ENCODE data around the gene ZNF407. TPM values are rescaled to one million over a fixed set of nuclear protein-coding genes. Genes with fewer than 3 reads are reported as not detected.

ZNF407 gene
- total RNA-seq, 1 experiment from 2014 or later = 15.9 TPM

GRCh38 chr18:74672371-74672770 lies 74.7 kb downstream of the ZNF407 start:
- CTCF ChIA-PET = no interaction called here
- Histone ChIP-seq H3K4me1 (ENCODE audit: insufficient read depth, low read length, poor library complexity, severe bottlenecking) (no peaks in the 10 kb centered on the region), H3K4me3 (ENCODE audit: low read depth, low read length, poor library complexity, severe bottlenecking) (no peak overlapping the region), H3K36me3 (ENCODE audit: insufficient read depth, low read length, poor library complexity, severe bottlenecking) (no peaks in the 10 kb centered on the region), H3K27me3 (replicated peaks; ENCODE audit: insufficient read depth, low read depth, low read length, poor library complexity) (no peaks in the 10 kb centered on the region), H3K27ac (ENCODE audit: low read depth, low read length, poor library complexity, severe bottlenecking) (no peak overlapping the region), H3K9me3 (ENCODE audit: low read depth, low read length, poor library complexity, severe bottlenecking) (no peaks in the 10 kb centered on the region)
- BruUV-seq (replicated peaks) = no TSS peak
- TF ChIP-seq, protein P1, sequence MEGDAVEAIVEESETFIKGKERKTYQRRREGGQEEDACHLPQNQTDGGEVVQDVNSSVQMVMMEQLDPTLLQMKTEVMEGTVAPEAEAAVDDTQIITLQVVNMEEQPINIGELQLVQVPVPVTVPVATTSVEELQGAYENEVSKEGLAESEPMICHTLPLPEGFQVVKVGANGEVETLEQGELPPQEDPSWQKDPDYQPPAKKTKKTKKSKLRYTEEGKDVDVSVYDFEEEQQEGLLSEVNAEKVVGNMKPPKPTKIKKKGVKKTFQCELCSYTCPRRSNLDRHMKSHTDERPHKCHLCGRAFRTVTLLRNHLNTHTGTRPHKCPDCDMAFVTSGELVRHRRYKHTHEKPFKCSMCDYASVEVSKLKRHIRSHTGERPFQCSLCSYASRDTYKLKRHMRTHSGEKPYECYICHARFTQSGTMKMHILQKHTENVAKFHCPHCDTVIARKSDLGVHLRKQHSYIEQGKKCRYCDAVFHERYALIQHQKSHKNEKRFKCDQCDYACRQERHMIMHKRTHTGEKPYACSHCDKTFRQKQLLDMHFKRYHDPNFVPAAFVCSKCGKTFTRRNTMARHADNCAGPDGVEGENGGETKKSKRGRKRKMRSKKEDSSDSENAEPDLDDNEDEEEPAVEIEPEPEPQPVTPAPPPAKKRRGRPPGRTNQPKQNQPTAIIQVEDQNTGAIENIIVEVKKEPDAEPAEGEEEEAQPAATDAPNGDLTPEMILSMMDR (conservative IDR thresholded peaks at IDR 0.05; ENCODE audit: low read depth, low read length) = no peak
- no peak for TF ChIP-seq EZH2 (IDR thresholded peaks at IDR 0.05; ENCODE audit: borderline replicate concordance, low read depth, low read length, poor library complexity, severe bottlenecking)
- DNase-seq (ENCODE audit: low spot score) = no peak
- POLR2A ChIA-PET (ENCODE audit: low non-redundant PET) = no interaction called here
- intact Hi-C loops (cut with micrococcal nuclease; ENCODE audit: unreplicated experiment) = no loop called here

DNA sequence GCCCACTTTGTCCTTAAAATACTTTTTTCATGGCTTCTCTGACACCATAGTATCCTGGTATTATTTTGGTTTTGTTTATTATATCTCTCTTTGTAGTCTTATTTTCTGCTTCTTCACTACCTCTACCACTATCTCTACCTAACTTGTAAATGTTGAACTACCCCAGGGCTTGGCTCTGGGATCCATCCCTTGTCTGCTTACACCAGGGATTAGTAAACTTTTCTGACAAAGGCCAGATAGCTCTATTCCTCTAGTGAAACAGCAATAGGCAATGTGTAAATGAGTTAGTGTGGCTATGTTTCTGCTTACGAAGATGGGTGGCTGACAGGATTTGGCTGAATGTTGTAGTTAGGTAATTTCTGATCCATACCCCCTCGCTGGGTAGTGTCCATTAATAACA lies 76.8 kb downstream of the ZNF407 start:
- Histone ChIP-seq H3K36me3 (ENCODE audit: insufficient read depth, low read length, poor library complexity, severe bottlenecking) (no peaks in the 10 kb centered on the region), H3K9me3 (ENCODE audit: low read depth, low read length, poor library complexity, severe bottlenecking) (no peaks in the 10 kb centered on the region), H3K4me1 (ENCODE audit: insufficient read depth, low read length, poor library complexity, severe bottlenecking) (no peaks in the 10 kb centered on the region), H3K4me3 (ENCODE audit: low read depth, low read length, poor library complexity, severe bottlenecking) (no peak overlapping the region), H3K27ac (ENCODE audit: low read depth, low read length, poor library complexity, severe bottlenecking) (no peak overlapping the region), H3K27me3 (replicated peaks; ENCODE audit: insufficient read depth, low read depth, low read length, poor library complexity) (no peaks in the 10 kb centered on the region)
- BruUV-seq (replicated peaks) = no TSS peak
- TF ChIP-seq EZH2 (IDR thresholded peaks at IDR 0.05; ENCODE audit: borderline replicate concordance, low read depth, low read length, poor library complexity, severe bottlenecking) = no peak
- TF ChIP-seq, protein P1 (conservative IDR thresholded peaks at IDR 0.05; ENCODE audit: low read depth, low read length) = no peak
- no peak for DNase-seq (ENCODE audit: low spot score)
- intact Hi-C loops (cut with micrococcal nuclease; ENCODE audit: unreplicated experiment) = no loop called here
- ChIA-PET POLR2A (ENCODE audit: low non-redundant PET) (no interaction called here), CTCF (no interaction called here)

GRCh38 chr18:74679006-74679678 lies 81.5 kb downstream of the ZNF407 start:
- DNase-seq (ENCODE audit: low spot score) = no peak
- Histone ChIP-seq H3K27me3 (replicated peaks; ENCODE audit: insufficient read depth, low read depth, low read length, poor library complexity) (no peaks in the 10 kb centered on the region), H3K4me3 (ENCODE audit: low read depth, low read length, poor library complexity, severe bottlenecking) (no peak overlapping the region), H3K9me3 (ENCODE audit: low read depth, low read length, poor library complexity, severe bottlenecking) (no peaks in the 10 kb centered on the region), H3K4me1 (ENCODE audit: insufficient read depth, low read length, poor library complexity, severe bottlenecking) (peaks cover 6% of the 10 kb centered on the region), H3K27ac (ENCODE audit: low read depth, low read length, poor library complexity, severe bottlenecking) (no peak overlapping the region), H3K36me3 (ENCODE audit: insufficient read depth, low read length, poor library complexity, severe bottlenecking) (no peaks in the 10 kb centered on the region)
- POLR2A ChIA-PET (ENCODE audit: low non-redundant PET) = no interaction called here
- CTCF ChIA-PET = no interaction called here
- BruUV-seq (replicated peaks) = no TSS peak
- no peak for TF ChIP-seq EZH2 (IDR thresholded peaks at IDR 0.05; ENCODE audit: borderline replicate concordance, low read depth, low read length, poor library complexity, severe bottlenecking)
- TF ChIP-seq, protein P1 (conservative IDR thresholded peaks at IDR 0.05; ENCODE audit: low read depth, low read length) = no peak
- intact Hi-C loops (cut with micrococcal nuclease; ENCODE audit: unreplicated experiment) = no loop called here

Measured in A673 (cell line).